ENCODE results near the gene ASB1.

The ASB1 gene

GRCh38 chr2:238446371-238446770 is 19.6 kb downstream of the ASB1 start:
- no peak for DNase-seq

- no peak for DNase-seq
Measured at GRCh38 chr2:238448031-238448955, 21.6 kb downstream of the ASB1 start.

GRCh38 chr2:238449241-238449640 is 22.5 kb downstream of the ASB1 start:
- no peak for DNase-seq

- no peak for DNase-seq
Measured at GRCh38 chr2:238449909-238450417, 23.2 kb downstream of the ASB1 start.

- no peak for DNase-seq
Measured at GRCh38 chr2:238450440-238450861, 23.7 kb downstream of the ASB1 start.

GRCh38 chr2:238453842-238454241 is 27.1 kb downstream of the ASB1 start:
- no peak for DNase-seq

- DNase-seq: no peak
Measured at GRCh38 chr2:238456449-238456848, 29.7 kb downstream of the ASB1 start.

- DNase-seq: no peak
Measured at GRCh38 chr2:238456970-238457926, 30.5 kb downstream of the ASB1 start.

GRCh38 chr2:238457927-238458324 is 31.2 kb downstream of the ASB1 start:
- no peak for DNase-seq

- no peak for DNase-seq
Measured at GRCh38 chr2:238458651-238459050, 31.9 kb downstream of the ASB1 start.

GRCh38 chr2:238459081-238459629 is 32.4 kb downstream of the ASB1 start:
- DNase-seq: no peak

GRCh38 chr2:238461051-238461450 is 34.3 kb downstream of the ASB1 start:
- no peak for DNase-seq

GRCh38 chr2:238461491-238461890 is 34.8 kb downstream of the ASB1 start:
- no peak for DNase-seq

- DNase-seq: no peak
Measured at GRCh38 chr2:238461916-238462315, 35.2 kb downstream of the ASB1 start.

GRCh38 chr2:238462782-238463396 is 36.2 kb downstream of the ASB1 start:
- no peak for DNase-seq

- no peak for DNase-seq
Measured at GRCh38 chr2:238464389-238464788, 37.7 kb downstream of the ASB1 start.

- no peak for DNase-seq
Measured at GRCh38 chr2:238465487-238466242, 38.9 kb downstream of the ASB1 start.

- DNase-seq: no peak
Measured at GRCh38 chr2:238466243-238466756, 39.6 kb downstream of the ASB1 start.

- DNase-seq: no peak
Measured at GRCh38 chr2:238467062-238467461, 40.3 kb downstream of the ASB1 start.

- DNase-seq: no peak
Measured at GRCh38 chr2:238467792-238468191, 41.1 kb downstream of the ASB1 start.

- DNase-seq: no peak
Measured at GRCh38 chr2:238469155-238469554, 42.4 kb downstream of the ASB1 start.

GRCh38 chr2:238473014-238473413 is 46.3 kb downstream of the ASB1 start:
- DNase-seq: no peak

All from stimulated activated CD4-positive, alpha-beta T cell treated with anti-CD3 and anti-CD28 coated beads, Interleukin-4, amount 100 ng/mL, for 24 hours (primary cell).